RWPE2 (cell line): ENCODE data around the gene CPA4.

Experiments used
- ATAC-seq: fragments of 200-7000 bp; cut with Tn5 transposase; 3 replicates; pipeline ENCODE4 v1.9.1; 2021; ENCODE audit warnings: low read depth
- DNase-seq: peaks from one replicate; pipeline ENCODE4 v3.0.0-alpha.2; 2020; ENCODE audit warnings: low spot score
- H3K27ac ChIP-seq: fragments of 450-650 bp; 2 replicates; pipeline ENCODE4 v1.5.1; 2017; ENCODE audit warnings: mild to moderate bottlenecking; ENCODE audit not compliant: poor library complexity, severe bottlenecking
- H3K27me3 ChIP-seq: fragments of 250-450 bp; sonication (Bioruptor Pico); 2 replicates; pipeline ENCODE4 v1.5.1; 2021; ENCODE audit warnings: mild to moderate bottlenecking, moderate library complexity; ENCODE audit not compliant: insufficient read depth, poor library complexity, severe bottlenecking
- H3K36me3 ChIP-seq: fragments of 250-450 bp; sonication (Bioruptor Pico); 2 replicates; pipeline ENCODE4 v1.5.1; 2020; ENCODE audit warnings: low read depth, mild to moderate bottlenecking, moderate library complexity
- H3K4me1 ChIP-seq: fragments of 250-450 bp; sonication (Bioruptor Pico); 2 replicates; pipeline ENCODE4 v1.5.1; 2021; ENCODE audit warnings: mild to moderate bottlenecking, moderate library complexity; ENCODE audit not compliant: insufficient read depth, poor library complexity, severe bottlenecking
- H3K4me3 ChIP-seq: fragments of 250-450 bp; sonication (Bioruptor Pico); 2 replicates; pipeline ENCODE4 v1.5.1; 2021; ENCODE audit warnings: mild to moderate bottlenecking, moderate library complexity; ENCODE audit not compliant: severe bottlenecking
- H3K9me3 ChIP-seq: fragments of 250-450 bp; sonication (Bioruptor Pico); 2 replicates; pipeline ENCODE4 v1.5.1; 2021; ENCODE audit warnings: mild to moderate bottlenecking, moderate library complexity; ENCODE audit not compliant: severe bottlenecking
- CTCF ChIP-seq: fragments of 450-650 bp; IDR thresholded peaks from one replicate; pipeline ENCODE4 v1.5.1; 2017; ENCODE audit warnings: mild to moderate bottlenecking, moderate library complexity; ENCODE audit not compliant: poor library complexity, severe bottlenecking

CPA4 gene

GRCh38 chr7:130334274-130334673, 41.3 kb downstream of the CPA4 start:
- no peaks in the 10 kb centered on the region for H3K27me3 ChIP-seq
- no peaks in the 10 kb centered on the region for H3K9me3 ChIP-seq
- TF ChIP-seq CTCF: no peak
- H3K27ac ChIP-seq: no peak overlapping the region
- no peaks in the 10 kb centered on the region for H3K4me1 ChIP-seq
- H3K4me3 ChIP-seq: no peak overlapping the region
- DNase-seq (no peak), ATAC-seq (no peak)
- H3K36me3 ChIP-seq: no peaks in the 10 kb centered on the region

GRCh38 chr7:130337410-130337971, 44.5 kb downstream of the CPA4 start:
- DNase-seq (no peak), ATAC-seq (no peak)
- no peak for TF ChIP-seq CTCF
- H3K4me3 ChIP-seq: no peak overlapping the region
- no peaks in the 10 kb centered on the region for H3K4me1 ChIP-seq
- no peaks in the 10 kb centered on the region for H3K9me3 ChIP-seq
- no peaks in the 10 kb centered on the region for H3K27me3 ChIP-seq
- H3K36me3 ChIP-seq: no peaks in the 10 kb centered on the region
- H3K27ac ChIP-seq: no peak overlapping the region

GRCh38 chr7:130338233-130338632, 45.3 kb downstream of the CPA4 start:
- DNase-seq (no peak), ATAC-seq (no peak)
- TF ChIP-seq CTCF: no peak
- no peaks in the 10 kb centered on the region for H3K4me1 ChIP-seq
- no peaks in the 10 kb centered on the region for H3K27me3 ChIP-seq
- no peaks in the 10 kb centered on the region for H3K9me3 ChIP-seq
- no peak overlapping the region for H3K27ac ChIP-seq
- no peak overlapping the region for H3K4me3 ChIP-seq
- no peaks in the 10 kb centered on the region for H3K36me3 ChIP-seq

- Histone ChIP-seq H3K9me3 (no peaks in the 10 kb centered on the region), H3K4me1 (no peaks in the 10 kb centered on the region), H3K4me3 (no peak overlapping the region), H3K27me3 (no peaks in the 10 kb centered on the region), H3K36me3 (no peaks in the 10 kb centered on the region), H3K27ac (no peak overlapping the region)
- DNase-seq (no peak), ATAC-seq (no peak)
- TF ChIP-seq CTCF: no peak
Measured at GRCh38 chr7:130341882-130342281, 48.9 kb downstream of the CPA4 start.

- ATAC-seq: no peak
- DNase-seq: no peak
- no peaks in the 10 kb centered on the region for H3K27me3 ChIP-seq
- no peak overlapping the region for H3K4me3 ChIP-seq
- H3K36me3 ChIP-seq: no peaks in the 10 kb centered on the region
- H3K27ac ChIP-seq: no peak overlapping the region
- H3K4me1 ChIP-seq: no peaks in the 10 kb centered on the region
- no peaks in the 10 kb centered on the region for H3K9me3 ChIP-seq
- no peak for TF ChIP-seq CTCF
Measured at GRCh38 chr7:130342701-130343380, 49.9 kb downstream of the CPA4 start.
